ENCODE results near the gene MFAP3.

The MFAP3 gene

GRCh38 chr5:154095904-154096303 lies 57.1 kb downstream of the MFAP3 start:
- no peak for FAIRE-seq

- FAIRE-seq: no peak
Measured at GRCh38 chr5:154097031-154097430, 58.3 kb downstream of the MFAP3 start.

- FAIRE-seq: no peak
Measured at GRCh38 chr5:154098465-154098864, 59.7 kb downstream of the MFAP3 start.

- FAIRE-seq: no peak
Measured at GRCh38 chr5:154101184-154101583, 62.4 kb downstream of the MFAP3 start.

GRCh38 chr5:154103233-154103632 lies 64.5 kb downstream of the MFAP3 start:
- FAIRE-seq: no peak

All from endometrium (tissue), 2 donors.